Urinary bladder (tissue), 4 donors: ENCODE measurements around the gene NCKAP1. TPM values are rescaled to one million over a fixed set of nuclear protein-coding genes. Genes with fewer than 3 reads are reported as not detected.

Source experiments
- DNase-seq: peaks from one replicate; pipeline ENCODE4 v3.0.0-alpha.2; 2015; ENCODE audit errors: extremely low spot score
- H3K27ac ChIP-seq: one replicate; pipeline ENCODE4 v1.5.1; 2013; ENCODE audit warnings: low read depth, mild to moderate bottlenecking, moderate library complexity
- H3K36me3 ChIP-seq: one replicate; pipeline ENCODE4 v1.6.1; 2013; ENCODE audit warnings: mild to moderate bottlenecking, moderate library complexity; ENCODE audit not compliant: insufficient read depth
- H3K4me1 ChIP-seq: one replicate; pipeline ENCODE4 v1.6.1; 2013; ENCODE audit warnings: mild to moderate bottlenecking, moderate library complexity; ENCODE audit not compliant: insufficient read depth
- H3K4me3 ChIP-seq: one replicate; pipeline ENCODE4 v1.5.1; 2013; ENCODE audit warnings: low read depth, low read length
- WGBS: extraction: QIAGEN DNeasy Blood & Tissue Kit; methylation state at CpG from one replicate; pipeline ENCODE4 v1.1.7; 2013; 5-methylcytosine and 5-hydroxymethylcytosine counted together
- polyA plus RNA-seq: library from polyadenylated mRNA; stranded (reverse); fragments of 200-250 nt; gene quantifications from one replicate; pipeline ENCODE4 v1.2.3, GENCODE V29; 2013
- total RNA-seq: library from RNA; depleted of rRNA; stranded (reverse); fragments of >200 nt; gene quantifications from one replicate; pipeline ENCODE4 v1.2.3, GENCODE V29; 2014
- donor health status: healthy with polysubstance abuse.
- donor health status: healthy.

Gene NCKAP1
- total and polyA plus RNA-seq, 2 donors, result 91.6 to 297 TPM

DNA sequence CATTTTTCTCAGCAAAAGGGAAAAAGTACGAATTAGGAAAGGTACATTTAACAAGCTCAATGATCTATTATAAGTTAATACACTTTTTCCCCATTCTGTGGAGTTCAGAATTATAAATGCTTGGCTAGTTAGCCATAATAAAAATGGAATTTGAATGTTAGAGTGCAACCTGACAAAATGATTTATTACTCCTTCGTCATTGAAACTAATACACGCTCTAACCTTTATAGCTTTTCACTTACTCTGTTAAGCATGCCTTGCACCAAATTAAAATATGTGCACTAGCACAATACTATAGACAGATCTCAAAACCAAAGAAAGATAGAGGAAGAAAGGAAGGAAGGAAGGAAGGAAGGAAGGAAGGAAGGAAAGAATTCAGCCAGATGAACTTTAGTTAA is 125.7 kb downstream of the NCKAP1 start:
- no peak overlapping the region for H3K4me3 ChIP-seq
- H3K4me1 ChIP-seq, result no peaks in the 10 kb centered on the region
- no peak overlapping the region for H3K27ac ChIP-seq
- 78% methylated on average over 3 of the region's 3 CpGs for WGBS
- DNase-seq, result no peak
- peaks cover 9% of the 10 kb centered on the region for H3K36me3 ChIP-seq

DNA sequence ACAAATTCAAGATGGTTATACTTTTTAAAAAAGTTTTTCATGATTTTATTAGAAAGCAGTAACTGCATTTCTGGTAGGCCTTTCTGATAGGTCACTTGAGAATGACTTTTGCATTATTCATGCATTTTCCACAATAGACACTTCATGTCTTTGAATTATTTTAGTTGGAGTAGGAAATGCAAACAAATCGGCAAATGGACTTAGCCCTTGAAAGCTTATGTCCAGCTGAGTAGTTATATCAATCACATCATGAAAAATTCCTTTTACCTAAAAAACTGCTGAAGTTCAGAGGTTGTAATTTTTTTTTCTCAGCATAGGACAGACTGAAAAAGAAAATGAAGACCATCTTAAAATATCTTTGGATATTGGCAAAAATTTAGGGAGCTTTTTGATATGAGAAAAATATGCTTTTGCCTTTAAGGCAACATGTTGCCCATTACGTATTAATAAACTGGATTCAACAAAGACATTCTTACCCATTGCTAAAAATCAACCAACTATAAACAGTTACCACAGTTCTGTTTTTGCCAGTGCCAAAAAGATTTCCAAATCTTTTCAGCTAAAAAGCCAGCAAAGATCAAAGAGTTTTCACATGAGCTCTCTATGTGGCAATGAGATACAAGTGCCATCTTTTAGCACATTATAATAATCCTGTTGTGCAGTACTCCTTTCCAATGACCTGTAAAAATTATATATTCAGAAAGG is 126.3 kb downstream of the NCKAP1 start:
- no peaks in the 10 kb centered on the region for H3K4me1 ChIP-seq
- H3K4me3 ChIP-seq, result no peak overlapping the region
- WGBS, result 83% methylated on average over 2 of the region's 2 CpGs
- H3K36me3 ChIP-seq, result peaks cover 7% of the 10 kb centered on the region
- DNase-seq, result no peak
- H3K27ac ChIP-seq, result no peak overlapping the region

DNA sequence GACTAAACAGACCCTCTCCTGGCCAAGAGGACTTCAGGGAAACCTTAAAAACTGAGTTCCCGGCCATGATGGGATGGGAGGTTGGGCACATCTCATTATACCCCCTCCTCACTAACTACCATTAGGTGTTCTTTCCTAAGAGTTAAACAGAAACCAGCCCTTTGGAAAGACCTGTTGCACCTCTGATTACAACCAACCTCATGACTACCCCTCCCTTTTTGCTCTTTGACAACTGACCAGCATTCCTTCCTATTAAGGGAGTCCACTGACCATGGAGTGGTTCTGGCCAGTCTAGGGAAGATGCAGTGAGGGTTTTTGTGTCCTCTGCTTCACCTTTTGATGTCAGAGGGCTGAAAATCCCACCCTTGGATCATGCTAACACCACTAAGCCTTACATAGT is 127.3 kb downstream of the NCKAP1 start:
- H3K27ac ChIP-seq, result no peak overlapping the region
- no peaks in the 10 kb centered on the region for H3K4me1 ChIP-seq
- DNase-seq, result no peak
- 97% methylated on average over 1 of the region's 1 CpG for WGBS
- H3K36me3 ChIP-seq, result peaks cover 7% of the 10 kb centered on the region
- no peak overlapping the region for H3K4me3 ChIP-seq

DNA sequence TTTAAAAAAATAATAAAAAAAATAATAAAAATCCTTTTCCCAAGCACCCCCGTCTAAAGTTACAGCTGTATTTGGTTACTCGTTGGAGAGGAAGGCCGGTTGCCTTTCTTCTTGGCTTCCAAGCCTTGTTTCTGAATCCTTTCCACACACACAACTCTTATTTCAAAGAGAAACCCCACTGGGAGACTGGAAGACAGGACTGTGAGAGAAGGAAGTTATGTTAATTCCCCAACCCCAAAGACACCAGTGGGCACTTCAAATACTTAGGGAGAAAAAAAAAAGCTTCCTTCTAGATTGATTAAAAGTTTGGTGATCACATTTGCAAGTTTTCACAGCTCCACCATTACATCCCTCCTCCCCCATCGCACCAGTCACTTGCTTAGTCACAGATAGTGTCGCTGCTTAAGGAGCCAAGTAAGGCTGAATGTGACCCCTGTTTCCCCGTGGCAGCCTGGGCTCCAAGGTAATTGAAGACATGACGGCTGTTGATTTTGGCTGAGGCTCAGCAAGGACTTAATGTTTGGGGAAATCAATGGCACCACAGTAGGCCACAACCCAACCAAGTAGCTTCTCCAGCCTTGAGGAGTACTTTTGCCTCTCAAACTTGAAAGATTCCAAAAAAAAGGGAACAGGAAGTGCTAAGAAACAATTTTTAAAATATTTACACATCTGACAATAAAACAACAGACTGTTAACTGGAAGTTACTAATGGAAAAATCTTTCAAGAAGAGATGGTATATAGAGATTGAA is 131.0 kb downstream of the NCKAP1 start:
- 64% methylated on average over 7 of the region's 7 CpGs for WGBS
- DNase-seq, result no peak
- no peak overlapping the region for H3K4me3 ChIP-seq
- no peaks in the 10 kb centered on the region for H3K36me3 ChIP-seq
- H3K4me1 ChIP-seq, result no peaks in the 10 kb centered on the region
- no peak overlapping the region for H3K27ac ChIP-seq

- DNase-seq, result no peak
- Histone ChIP-seq H3K36me3 (no peaks in the 10 kb centered on the region), H3K4me1 (no peaks in the 10 kb centered on the region), H3K27ac (no peak overlapping the region), H3K4me3 (no peak overlapping the region)
Observed at GRCh38 chr2:182906454-182906853, 131.8 kb downstream of the NCKAP1 start.

GRCh38 chr2:182904844-182905243 is 133.4 kb downstream of the NCKAP1 start:
- DNase-seq, result no peak
- Histone ChIP-seq H3K4me1 (no peaks in the 10 kb centered on the region), H3K27ac (no peak overlapping the region), H3K4me3 (no peak overlapping the region), H3K36me3 (no peaks in the 10 kb centered on the region)
- 95% methylated on average over 1 of the region's 1 CpG for WGBS

GRCh38 chr2:182903566-182903965 is 134.7 kb downstream of the NCKAP1 start:
- H3K27ac ChIP-seq, result no peak overlapping the region
- 67% methylated on average over 2 of the region's 2 CpGs for WGBS
- no peak for DNase-seq
- no peak overlapping the region for H3K4me3 ChIP-seq
- H3K4me1 ChIP-seq, result no peaks in the 10 kb centered on the region
- H3K36me3 ChIP-seq, result no peaks in the 10 kb centered on the region

DNA sequence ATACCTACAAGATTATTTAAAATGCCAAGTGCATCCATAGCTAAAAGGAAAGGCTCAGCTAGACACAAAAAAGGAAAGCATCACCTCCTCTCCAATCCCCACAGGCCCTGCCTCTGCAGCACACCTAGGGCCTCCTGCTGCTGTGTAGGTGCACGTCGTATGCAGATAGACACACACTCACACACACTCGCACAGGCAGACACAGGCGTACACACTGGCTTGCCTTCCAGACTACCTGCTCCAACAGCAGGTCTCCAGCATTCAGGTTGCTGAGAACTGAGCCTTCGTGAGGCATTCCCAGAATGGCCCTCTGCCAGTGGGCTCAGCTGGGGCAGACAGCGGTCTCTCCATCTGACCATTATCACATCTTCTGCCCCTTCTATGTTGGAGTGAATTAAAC is 136.5 kb downstream of the NCKAP1 start:
- 91% methylated on average over 6 of the region's 6 CpGs for WGBS
- H3K4me3 ChIP-seq, result no peak overlapping the region

GRCh38 chr2:182898718-182899117 is 139.5 kb downstream of the NCKAP1 start:
- Histone ChIP-seq H3K27ac (no peak overlapping the region), H3K36me3 (no peaks in the 10 kb centered on the region), H3K4me1 (no peaks in the 10 kb centered on the region), H3K4me3 (no peak overlapping the region)
- DNase-seq, result no peak
- 79% methylated on average over 1 of the region's 1 CpG for WGBS

More for the DNA sequence above, 136.5 kb downstream of the NCKAP1 start:
- no peaks in the 10 kb centered on the region for H3K36me3 ChIP-seq
- DNase-seq, result no peak
- no peak overlapping the region for H3K27ac ChIP-seq
- H3K4me1 ChIP-seq, result no peaks in the 10 kb centered on the region

GRCh38 chr2:182897137-182897536 is 141.1 kb downstream of the NCKAP1 start:
- no peak overlapping the region for H3K27ac ChIP-seq
- H3K4me3 ChIP-seq, result no peak overlapping the region
- no peaks in the 10 kb centered on the region for H3K4me1 ChIP-seq
- no peak for DNase-seq
- 94% methylated on average over 1 of the region's 1 CpG for WGBS
- no peaks in the 10 kb centered on the region for H3K36me3 ChIP-seq

DNA sequence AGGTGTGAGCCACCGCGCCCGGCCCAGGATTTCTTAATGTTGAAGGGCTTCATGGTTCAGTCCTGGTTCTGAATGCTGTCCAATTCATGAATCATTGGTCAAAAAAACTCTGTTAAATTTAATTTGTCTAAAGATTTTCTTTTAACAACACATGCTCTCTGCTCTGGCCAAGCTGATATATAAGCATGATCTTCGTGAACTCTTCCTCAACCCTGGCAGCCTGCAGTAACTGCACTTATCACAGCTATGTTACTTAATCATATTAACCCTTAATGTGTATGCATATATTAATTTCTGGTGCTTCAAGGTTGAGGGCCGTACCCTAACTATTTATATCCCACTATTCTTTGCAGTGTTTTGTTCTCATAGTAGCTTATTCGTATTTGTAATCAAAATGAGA is 142.5 kb downstream of the NCKAP1 start:
- Histone ChIP-seq H3K4me3 (no peak overlapping the region), H3K4me1 (no peaks in the 10 kb centered on the region), H3K27ac (no peak overlapping the region), H3K36me3 (no peaks in the 10 kb centered on the region)
- DNase-seq, result no peak
- 94% methylated on average over 6 of the region's 6 CpGs for WGBS

DNA sequence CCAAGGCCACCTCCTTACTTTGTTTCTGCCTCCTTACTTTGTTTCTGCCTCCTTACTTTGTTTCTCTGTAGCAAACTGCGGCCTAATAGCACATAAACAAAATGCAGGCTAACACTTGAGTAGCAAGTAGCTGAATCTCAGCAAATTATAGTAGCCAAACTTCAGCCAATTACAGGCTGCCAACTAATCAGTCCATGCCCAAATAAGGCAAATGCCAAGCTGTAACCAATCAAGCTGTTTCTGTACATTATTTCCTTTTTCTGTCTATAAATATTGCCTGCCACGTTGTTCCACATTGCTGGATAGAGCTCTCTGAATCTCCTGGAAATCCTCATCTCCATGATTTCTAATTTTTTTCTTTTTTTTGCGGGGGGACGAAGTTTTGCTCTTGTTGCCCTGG is 143.1 kb downstream of the NCKAP1 start:
- DNase-seq, result no peak
- Histone ChIP-seq H3K36me3 (no peaks in the 10 kb centered on the region), H3K27ac (no peak overlapping the region), H3K4me3 (no peak overlapping the region), H3K4me1 (no peaks in the 10 kb centered on the region)
- 84% methylated on average over 4 of the region's 4 CpGs for WGBS

GRCh38 chr2:182894174-182894573 is 144.1 kb downstream of the NCKAP1 start:
- H3K36me3 ChIP-seq, result no peaks in the 10 kb centered on the region
- no peaks in the 10 kb centered on the region for H3K4me1 ChIP-seq
- H3K4me3 ChIP-seq, result no peak overlapping the region
- no peak for DNase-seq
- WGBS, result 96% methylated on average over 9 of the region's 9 CpGs
- H3K27ac ChIP-seq, result no peak overlapping the region

GRCh38 chr2:182893666-182894065 is 144.6 kb downstream of the NCKAP1 start:
- 97% methylated on average over 11 of the region's 11 CpGs for WGBS
- no peak overlapping the region for H3K27ac ChIP-seq
- H3K4me1 ChIP-seq, result no peaks in the 10 kb centered on the region
- no peak for DNase-seq
- H3K4me3 ChIP-seq, result no peak overlapping the region
- H3K36me3 ChIP-seq, result no peaks in the 10 kb centered on the region
